Measurements from ENCODE around the gene AGXT2. TPM values are rescaled to one million over a fixed set of nuclear protein-coding genes. Genes with fewer than 3 reads are reported as not detected.

AGXT2 gene
- total RNA-seq, 1 experiment from 2014 or later, result not detected

- POLR2A ChIA-PET (ENCODE audit: unreplicated experiment), result no interaction called here
- TF ChIP-seq CTCF (conservative IDR thresholded peaks at IDR 0.05), result no peak
- no peaks in the 10 kb centered on the region for H3K9me2 ChIP-seq (ENCODE audit: insufficient read depth)
These were observed 1.2 kb upstream of the AGXT2 start for GRCh38 chr5:35048910-35049309.

GRCh38 chr5:35046774-35047173 lies 975 bp downstream of the AGXT2 start:
- no TSS peak for BruUV-seq (replicated peaks)
- no peak overlapping the region for H3K4me2 ChIP-seq
- H3K79me2 ChIP-seq (ENCODE audit: low read depth), result no peaks in the 10 kb centered on the region
- no peak overlapping the region for H3K27ac ChIP-seq
- H2AFZ ChIP-seq, result no peak overlapping the region
- H3K4me1 ChIP-seq (replicated peaks; ENCODE audit: insufficient read depth), result no peaks in the 10 kb centered on the region
- no peaks in the 10 kb centered on the region for H3K9me3 ChIP-seq (ENCODE audit: insufficient read depth, low read depth)
- DNase-seq, result no peak
- CTCF ChIA-PET, result no interaction called here
- no peaks in the 10 kb centered on the region for H3F3A ChIP-seq (ENCODE audit: insufficient read depth, low read depth)
- TF ChIP-seq EZH2 (IDR thresholded peaks at IDR 0.05; ENCODE audit: low read depth) (no peak), CTCF (conservative IDR thresholded peaks at IDR 0.05) (no peak)
- H4K20me1 ChIP-seq (ENCODE audit: insufficient read depth), result no peaks in the 10 kb centered on the region; the same call in 1 of the 2 replicates
- no peaks in the 10 kb centered on the region for H3K36me3 ChIP-seq (ENCODE audit: low read depth)
- peaks cover 97% of the 10 kb centered on the region for H3K27me3 ChIP-seq (ENCODE audit: insufficient read depth, low read depth)
- POLR2A ChIA-PET (ENCODE audit: unreplicated experiment), result no interaction called here
- H3K4me3 ChIP-seq, result no peak overlapping the region
- no peaks in the 10 kb centered on the region for H3K9me2 ChIP-seq (ENCODE audit: insufficient read depth)
- intact Hi-C loops (cut with micrococcal nuclease; ENCODE audit: unreplicated experiment), result no loop called here

More at GRCh38 chr5:35048910-35049309, 1.2 kb upstream of the AGXT2 start:
- intact Hi-C loops (cut with micrococcal nuclease; ENCODE audit: unreplicated experiment), result no loop called here
- H3K27me3 ChIP-seq (ENCODE audit: insufficient read depth, low read depth), result peaks cover 98% of the 10 kb centered on the region
- H3K4me2 ChIP-seq, result no peak overlapping the region
- BruUV-seq (replicated peaks), result no TSS peak
- no peaks in the 10 kb centered on the region for H3F3A ChIP-seq (ENCODE audit: insufficient read depth, low read depth)
- DNase-seq, result no peak
- H4K20me1 ChIP-seq (ENCODE audit: insufficient read depth), result no peaks in the 10 kb centered on the region; the same call in 1 of the 2 replicates
- H3K4me1 ChIP-seq (replicated peaks; ENCODE audit: insufficient read depth), result no peaks in the 10 kb centered on the region
- H3K27ac ChIP-seq, result no peak overlapping the region
- H2AFZ ChIP-seq, result no peak overlapping the region
- CTCF ChIA-PET, result no interaction called here
- H3K36me3 ChIP-seq (ENCODE audit: low read depth), result no peaks in the 10 kb centered on the region
- no peak overlapping the region for H3K4me3 ChIP-seq
- H3K79me2 ChIP-seq (ENCODE audit: low read depth), result no peaks in the 10 kb centered on the region
- no peaks in the 10 kb centered on the region for H3K9me3 ChIP-seq (ENCODE audit: insufficient read depth, low read depth)

GRCh38 chr5:35045280-35045679 lies 2.5 kb downstream of the AGXT2 start:
- ChIA-PET POLR2A (ENCODE audit: unreplicated experiment) (no interaction called here), CTCF (no interaction called here)
- TF ChIP-seq EZH2 (IDR thresholded peaks at IDR 0.05; ENCODE audit: low read depth) (no peak), CTCF (conservative IDR thresholded peaks at IDR 0.05) (no peak)
- Histone ChIP-seq H4K20me1 (ENCODE audit: insufficient read depth) (no peaks in the 10 kb centered on the region; the same call in 1 of the 2 replicates), H3K4me3 (no peak overlapping the region), H3K4me2 (no peak overlapping the region), H3K27me3 (ENCODE audit: insufficient read depth, low read depth) (peaks cover 97% of the 10 kb centered on the region), H3K9me2 (ENCODE audit: insufficient read depth) (no peaks in the 10 kb centered on the region), H3K4me1 (replicated peaks; ENCODE audit: insufficient read depth) (no peaks in the 10 kb centered on the region), H2AFZ (no peak overlapping the region), H3F3A (ENCODE audit: insufficient read depth, low read depth) (no peaks in the 10 kb centered on the region), H3K9me3 (ENCODE audit: insufficient read depth, low read depth) (no peaks in the 10 kb centered on the region), H3K36me3 (ENCODE audit: low read depth) (no peaks in the 10 kb centered on the region), H3K27ac (no peak overlapping the region), H3K79me2 (ENCODE audit: low read depth) (no peaks in the 10 kb centered on the region)
- no peak for DNase-seq
- BruUV-seq (replicated peaks), result no TSS peak
- intact Hi-C loops (cut with micrococcal nuclease; ENCODE audit: unreplicated experiment), result no loop called here
